Measurements from ENCODE around the gene GINS1.

Gene GINS1

GRCh38 chr20:25484224-25484846, 76.9 kb downstream of the GINS1 start:
- TF ChIP-seq NFIC (IDR thresholded peaks at IDR 0.05) (no peak), CEBPB (IDR thresholded peaks at IDR 0.05) (no peak), REST (IDR thresholded peaks at IDR 0.05; ENCODE audit: low read depth) (no peak), TEAD4 (IDR thresholded peaks at IDR 0.05) (no peak), EGR1 (IDR thresholded peaks at IDR 0.05) (no peak), ZBTB7A (IDR thresholded peaks at IDR 0.05; ENCODE audit: low read depth) (no peak)

GRCh38 chr20:25484911-25485511, 77.5 kb downstream of the GINS1 start:
- no peak for TF ChIP-seq EGR1 (IDR thresholded peaks at IDR 0.05)
- TF ChIP-seq USF1 (IDR thresholded peaks at IDR 0.05) = no peak
- peak; percentile 36; the same call in 1 of the 2 replicates for TF ChIP-seq TCF12 (IDR thresholded peaks at IDR 0.05; ENCODE audit: low read depth)
- no peak for TF ChIP-seq CREB1 (IDR thresholded peaks at IDR 0.05; ENCODE audit: low read depth)
- no peak for TF ChIP-seq TAF1 (IDR thresholded peaks at IDR 0.05; ENCODE audit: low read depth)
- peak; percentile 45; the same call in 1 of the 2 replicates for TF ChIP-seq EP300 (IDR thresholded peaks at IDR 0.05; ENCODE audit: borderline replicate concordance)
- TF ChIP-seq NFIC (IDR thresholded peaks at IDR 0.05) = no peak

- TF ChIP-seq CREB1 (IDR thresholded peaks at IDR 0.05; ENCODE audit: low read depth) (no peak), REST (IDR thresholded peaks at IDR 0.05; ENCODE audit: low read depth) (no peak), YY1 (IDR thresholded peaks at IDR 0.05; ENCODE audit: low read depth) (no peak), EGR1 (IDR thresholded peaks at IDR 0.05) (no peak), RAD21 (IDR thresholded peaks at IDR 0.05; ENCODE audit: low read depth) (no peak), CEBPB (IDR thresholded peaks at IDR 0.05) (no peak), TEAD4 (IDR thresholded peaks at IDR 0.05) (no peak), NFIC (IDR thresholded peaks at IDR 0.05) (no peak), MAX (IDR thresholded peaks at IDR 0.05) (no peak), ZBTB7A (IDR thresholded peaks at IDR 0.05; ENCODE audit: low read depth) (no peak), TCF12 (IDR thresholded peaks at IDR 0.05; ENCODE audit: low read depth) (no peak), EP300 (IDR thresholded peaks at IDR 0.05; ENCODE audit: borderline replicate concordance) (no peak), TAF1 (IDR thresholded peaks at IDR 0.05; ENCODE audit: low read depth) (no peak), USF1 (IDR thresholded peaks at IDR 0.05) (no peak), FOXM1 (IDR thresholded peaks at IDR 0.05; ENCODE audit: borderline replicate concordance, low read depth) (no peak)
These were observed 78.4 kb downstream of the GINS1 start for GRCh38 chr20:25485872-25486271.

GRCh38 chr20:25486377-25486776, 78.9 kb downstream of the GINS1 start:
- no peak for TF ChIP-seq TAF1 (IDR thresholded peaks at IDR 0.05; ENCODE audit: low read depth)

- TF ChIP-seq YY1 (IDR thresholded peaks at IDR 0.05; ENCODE audit: low read depth) = no peak
- no peak for TF ChIP-seq NFIC (IDR thresholded peaks at IDR 0.05)
- TF ChIP-seq RAD21 (IDR thresholded peaks at IDR 0.05; ENCODE audit: low read depth) = no peak
- no peak for TF ChIP-seq CREB1 (IDR thresholded peaks at IDR 0.05; ENCODE audit: low read depth)
- no peak for TF ChIP-seq ZBTB7A (IDR thresholded peaks at IDR 0.05; ENCODE audit: low read depth)
- TF ChIP-seq USF1 (IDR thresholded peaks at IDR 0.05) = no peak
- TF ChIP-seq MAX (IDR thresholded peaks at IDR 0.05) = no peak
- no peak for TF ChIP-seq FOXM1 (IDR thresholded peaks at IDR 0.05; ENCODE audit: borderline replicate concordance, low read depth)
- no peak for TF ChIP-seq TAF1 (IDR thresholded peaks at IDR 0.05; ENCODE audit: low read depth)
- TF ChIP-seq EP300 (IDR thresholded peaks at IDR 0.05; ENCODE audit: borderline replicate concordance) = no peak
- TF ChIP-seq EGR1 (IDR thresholded peaks at IDR 0.05) = no peak
- no peak for TF ChIP-seq CEBPB (IDR thresholded peaks at IDR 0.05)
- no peak for TF ChIP-seq TCF12 (IDR thresholded peaks at IDR 0.05; ENCODE audit: low read depth)
- no peak for TF ChIP-seq REST (IDR thresholded peaks at IDR 0.05; ENCODE audit: low read depth)
These were observed 79.8 kb downstream of the GINS1 start for GRCh38 chr20:25487306-25487705.

Measured in Ishikawa (cell line).